Transverse colon (tissue), 4 donors: ENCODE measurements around the gene DOCK3. TPM values are rescaled to one million over a fixed set of nuclear protein-coding genes. Genes with fewer than 3 reads are reported as not detected.

Experiments
- DNase-seq: peaks from one replicate; pipeline ENCODE4 v3.0.0-alpha.2; 2019
- H3K27ac ChIP-seq, 4 donors: fragments of 200-600 bp; sonication (generic); 2 replicates each; pipeline ENCODE4 v1.5.1; 2016 to 2018; ENCODE audit warnings: inconsistent platforms in 4 of 4
- H3K27me3 ChIP-seq: fragments of 200-600 bp; sonication (generic); 2 replicates; pipeline ENCODE4 v1.5.1; 2017; ENCODE audit warnings: inconsistent platforms
- H3K36me3 ChIP-seq, 4 donors: fragments of 200-600 bp; sonication (generic); 2 replicates each; pipeline ENCODE4 v1.5.1; 2017 to 2019; ENCODE audit warnings: inconsistent platforms in 4 of 4
- H3K4me1 ChIP-seq, 4 donors: fragments of 200-600 bp; sonication (generic); 2 replicates each; pipeline ENCODE4 v1.5.1; 2017 to 2020; ENCODE audit warnings: inconsistent platforms in 4 of 4
- H3K4me3 ChIP-seq, 4 donors: fragments of 200-600 bp; sonication (generic); 1 replicate in 1 of 4; 2 replicates in 3 of 4; pipeline versions ENCODE4 v1.5.1 to v1.6.1; 2017 to 2019; ENCODE audit warnings: inconsistent platforms in 4 of 4
- H3K9me3 ChIP-seq, 2 donors: fragments of 200-600 bp; sonication (generic); 2 replicates each; pipeline ENCODE4 v1.5.1; 2017 to 2019; ENCODE audit warnings: inconsistent platforms in 2 of 2
- CTCF ChIP-seq, 5 experiments: fragments of 200-600 bp in 3 of 5; fragments of 450-650 bp in 2 of 5; sonication (generic) in 3 of 5; IDR thresholded peaks; 1 replicate in 2 of 5; 2 replicates in 3 of 5; pipeline ENCODE4 v1.5.1; 2016 to 2017; ENCODE audit warnings: antibody characterized with exemption in 5 of 5, inconsistent platforms in 3 of 5, mild to moderate bottlenecking in 2 of 5, moderate library complexity in 1 of 5
- EP300 ChIP-seq: sonication (generic); formaldehyde crosslinking; IDR thresholded peaks from one replicate; pipeline ENCODE4 v1.6.1; 2017; ENCODE audit warnings: antibody characterized with exemption, low read depth
- POLR2A ChIP-seq: fragments of 450-650 bp; IDR thresholded peaks from one replicate; pipeline ENCODE4 v1.6.1; 2016; ENCODE audit warnings: antibody characterized with exemption, mild to moderate bottlenecking, moderate library complexity
- POLR2AphosphoS5 ChIP-seq, 3 donors: sonication (generic); formaldehyde crosslinking; IDR thresholded peaks; one replicate each; pipeline ENCODE4 v1.6.1; 2016; ENCODE audit warnings: antibody characterized with exemption in 3 of 3
- WGBS, 2 donors: methylation state at CpG; one replicate each; pipeline ENCODE4 v1.1.5; 2018; ENCODE audit warnings: low coverage in 1 of 2; 5-methylcytosine and 5-hydroxymethylcytosine counted together
- in situ Hi-C, 4 donors: fragments of 200-750 bp; cut with MboI; loops; one replicate each; pipeline versions ENCODE4 v1.15.0 to v1.15.1; 2017; ENCODE audit warnings: low sequenced_read_pairs in 3 of 4, low pct_ligation_motif_present in 1 of 4, low pct_unique_long_range_greater_than_20kb in 1 of 4
- intact Hi-C: fragments of 100-400 bp; cut with DNase I; formaldehyde crosslinking; loops from one replicate; pipeline ENCODE4 v1.15.1; 2023; ENCODE audit warnings: low total_unique reads
- total RNA-seq, 4 donors: library from RNA; depleted of rRNA; stranded (reverse); fragments of >200 nt; gene quantifications; one replicate each; pipeline ENCODE4 v1.1.0, GENCODE V29; 2016

DOCK3 gene
- total RNA-seq, 4 donors from 2014 or later: 0.41 to 0.75 (median 0.62) TPM

- no peak overlapping the region for H3K4me3 ChIP-seq
- intact Hi-C loops (loop anchor here (5.0 kb wide), 1 partner anchor 763 kb away; the partner anchor contains the start of gene MAPKAPK3), in situ Hi-C loops (loop anchor here (10.0 to 25.0 kb wide), 5 partner anchors 282 to 768 kb away; partner anchors contain the start of genes CISH (in 2 of the 4), MAPKAPK3 (in 2 of the 4) and TEX264 (in 1 of the 4))
- no peaks in the 10 kb centered on the region for H3K9me3 ChIP-seq
- no peaks in the 10 kb centered on the region for H3K36me3 ChIP-seq
- no peak overlapping the region for H3K27ac ChIP-seq
- peaks cover 0 to 10% (median 7%) of the 10 kb centered on the region in 4 donors for H3K4me1 ChIP-seq
- DNase-seq: no peak
- TF ChIP-seq POLR2A (no peak), EP300 (no peak), CTCF (IDR thresholded peaks at IDR 0.05) (no peak), POLR2AphosphoS5 (IDR thresholded peaks at IDR 0.05) (no peak)
- no peaks in the 10 kb centered on the region for H3K27me3 ChIP-seq
- WGBS, 2 donors: 75% methylated on average over 8 of the region's 8 CpGs; no CpG with 5 or more reads in 1 of the 2 donors
These were observed 705.2 kb downstream of the DOCK3 start for GRCh38 chr3:51379746-51380455.

GRCh38 chr3:51380601-51381332, 706.0 kb downstream of the DOCK3 start:
- 80 to 85% methylated on average over 1 to 15 of the region's 15 CpGs for WGBS, 2 donors
- intact Hi-C loops: no loop called here

GRCh38 chr3:51381333-51381705, 706.6 kb downstream of the DOCK3 start:
- no peak overlapping the region for H3K4me3 ChIP-seq
- in situ Hi-C loops: loop anchor here (25.0 kb wide), 3 partner anchors 281 to 769 kb away; partner anchors contain the start of genes CISH (in 2 of the 4), MAPKAPK3 (in 2 of the 4) and TEX264 (in 1 of the 4)
- H3K4me1 ChIP-seq: peaks cover 2 to 18% (median 15%) of the 10 kb centered on the region in 4 donors
- no peaks in the 10 kb centered on the region for H3K27me3 ChIP-seq
- no peak overlapping the region for H3K27ac ChIP-seq
- DNase-seq: no peak
- intact Hi-C loops: no loop called here
- TF ChIP-seq POLR2AphosphoS5 (IDR thresholded peaks at IDR 0.05) (no peak), EP300 (no peak), POLR2A (no peak), CTCF (IDR thresholded peaks at IDR 0.05) (no peak)
- no peaks in the 10 kb centered on the region for H3K36me3 ChIP-seq
- 83 to 89% methylated on average over 1 to 18 of the region's 18 CpGs for WGBS, 2 donors
- no peaks in the 10 kb centered on the region for H3K9me3 ChIP-seq

More at GRCh38 chr3:51380601-51381332, 706.0 kb downstream of the DOCK3 start:
- in situ Hi-C loops: loop anchor here (25.0 kb wide), 3 partner anchors 282 to 768 kb away; partner anchors contain the start of genes CISH (in 2 of the 4), MAPKAPK3 (in 2 of the 4) and TEX264 (in 1 of the 4)
- DNase-seq: no peak
- Histone ChIP-seq H3K4me3 (no peak overlapping the region), H3K4me1 (peaks cover 0 to 13% (median 10%) of the 10 kb centered on the region in 4 donors), H3K9me3 (no peaks in the 10 kb centered on the region), H3K27ac (no peak overlapping the region), H3K36me3 (no peaks in the 10 kb centered on the region), H3K27me3 (no peaks in the 10 kb centered on the region)
- TF ChIP-seq POLR2AphosphoS5 (IDR thresholded peaks at IDR 0.05) (no peak), POLR2A (no peak), EP300 (no peak), CTCF (IDR thresholded peaks at IDR 0.05) (no peak)
